GM21528 (cell line): ENCODE measurements around the gene PHF21B.
"Not testable (repeated sequence)": the region's sequence is repeated elsewhere in the genome, so short reads cannot be mapped to it uniquely, and the experiment has no call there.

Source experiments
- ATAC-seq: cut with Tn5 transposase; IDR thresholded peaks from one replicate; pipeline ENCODE4 v1.9.1; 2021; ENCODE audit warnings: mild to moderate bottlenecking, moderate library complexity; ENCODE audit not compliant: unreplicated experiment, low FRiP score

Gene PHF21B

DNA sequence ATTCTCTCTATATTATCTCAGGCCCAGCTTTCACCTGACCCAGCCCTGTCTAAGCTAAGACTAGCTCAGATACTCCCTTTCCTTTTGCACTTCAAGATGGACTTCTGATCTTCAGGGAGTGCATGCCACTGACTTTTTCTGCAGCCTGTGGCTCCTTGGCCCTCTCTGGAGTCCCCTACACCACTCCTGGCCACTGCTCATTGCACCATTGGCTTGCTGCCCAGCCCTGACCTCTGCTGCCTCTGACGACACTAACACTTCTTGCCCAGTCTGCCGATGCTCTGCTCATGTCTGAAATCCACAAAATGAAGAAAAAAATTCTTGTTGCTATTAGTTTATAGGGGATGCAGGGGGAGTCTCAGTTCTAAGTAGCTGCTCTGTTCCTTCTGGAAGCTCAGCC lies 106.6 kb downstream of the PHF21B start:
- not testable (repeated sequence) for ATAC-seq

DNA sequence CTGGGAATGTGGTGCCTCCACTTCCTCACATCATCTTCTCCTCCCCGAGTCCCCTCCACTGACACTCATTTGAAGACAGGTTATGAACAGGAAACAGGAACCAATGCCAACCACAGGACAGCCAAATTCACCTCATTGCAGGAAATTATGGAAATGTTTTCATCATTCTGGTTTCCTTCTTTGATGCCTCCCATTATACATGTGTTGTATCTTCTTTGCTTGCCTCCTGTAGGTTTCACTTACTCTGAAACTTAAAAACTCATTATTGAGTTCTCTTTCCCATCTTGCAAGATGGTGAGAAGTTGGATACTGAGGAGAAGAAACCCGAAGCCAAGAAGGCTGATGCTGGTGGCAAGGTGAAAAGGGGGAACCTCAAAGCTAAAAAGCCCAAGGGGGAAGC lies 108.5 kb downstream of the PHF21B start:
- ATAC-seq: no peak

DNA sequence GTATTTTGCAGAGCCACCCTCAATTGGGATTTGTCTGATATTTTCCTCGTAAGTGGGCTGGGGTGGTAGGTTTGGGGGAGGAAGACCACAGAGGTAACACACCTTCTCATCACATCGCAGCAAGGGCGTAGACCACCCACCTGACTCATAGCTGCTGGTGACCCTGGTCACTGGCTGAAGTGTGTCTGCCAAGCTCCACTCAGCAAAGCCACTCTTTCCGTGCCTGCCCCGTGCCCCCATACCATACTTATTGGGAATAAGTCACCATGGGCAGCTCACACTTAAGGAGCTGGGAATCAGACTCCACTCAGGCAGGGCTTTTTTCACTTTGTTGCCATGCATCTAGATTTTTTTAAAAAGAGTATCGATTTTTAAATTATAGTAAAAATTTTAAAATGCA lies 111.6 kb downstream of the PHF21B start:
- no peak for ATAC-seq

DNA sequence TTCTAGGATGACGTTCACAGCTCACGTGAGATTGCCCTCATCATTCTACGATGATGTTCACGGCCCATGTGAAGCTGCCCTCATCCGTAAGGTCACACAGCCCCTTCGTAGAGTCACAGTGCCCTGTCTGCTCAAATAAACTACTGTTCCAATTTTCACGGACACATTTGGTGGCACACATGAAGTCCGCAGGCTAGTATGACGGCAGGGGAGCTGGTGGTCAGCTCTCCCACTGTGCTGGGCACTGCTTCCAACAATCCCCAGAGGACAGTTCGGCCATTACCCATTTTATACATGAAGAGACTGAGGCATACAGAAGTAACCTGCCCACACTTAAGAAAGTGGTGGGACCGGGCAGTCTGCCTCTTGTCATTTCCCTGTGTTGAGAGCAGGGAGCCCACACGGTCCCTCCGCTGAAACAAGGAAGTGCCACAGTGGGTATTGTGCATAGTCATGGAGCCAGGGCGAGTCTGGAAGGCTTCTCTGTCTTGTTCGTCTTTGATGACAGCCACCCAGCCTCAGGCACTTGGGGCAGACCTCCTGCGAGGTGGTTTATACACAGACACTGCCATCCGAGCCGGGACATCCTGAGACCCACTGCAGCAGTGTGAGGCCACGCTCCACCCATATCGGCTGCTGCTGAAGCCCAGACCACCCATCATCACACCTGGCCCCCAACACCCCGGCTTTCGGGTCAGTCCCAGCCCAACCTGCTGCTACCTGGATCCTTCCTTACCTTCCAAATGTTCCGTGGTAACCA lies 114.3 kb downstream of the PHF21B start:
- ATAC-seq: no peak

DNA sequence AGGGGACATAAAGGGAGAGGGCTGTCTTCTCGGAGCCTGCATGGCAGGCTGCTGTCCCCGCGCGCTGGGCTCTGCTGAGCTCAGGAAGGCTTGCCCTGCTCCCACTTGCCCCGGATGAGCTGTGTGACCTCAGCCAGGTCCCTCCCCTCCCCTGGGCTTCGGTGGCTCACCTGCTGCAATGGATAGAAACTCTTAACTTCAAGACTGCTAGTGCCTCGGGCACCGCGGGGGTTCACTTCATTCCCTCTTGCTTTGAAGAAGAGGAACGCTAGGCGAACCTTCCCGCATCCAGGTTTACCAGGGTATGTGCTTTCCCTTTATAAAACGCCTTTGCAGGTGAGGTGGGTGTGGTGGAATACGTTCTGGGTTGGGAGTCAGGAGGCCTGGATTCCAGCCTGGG lies 115.0 kb downstream of the PHF21B start:
- ATAC-seq: no peak

DNA sequence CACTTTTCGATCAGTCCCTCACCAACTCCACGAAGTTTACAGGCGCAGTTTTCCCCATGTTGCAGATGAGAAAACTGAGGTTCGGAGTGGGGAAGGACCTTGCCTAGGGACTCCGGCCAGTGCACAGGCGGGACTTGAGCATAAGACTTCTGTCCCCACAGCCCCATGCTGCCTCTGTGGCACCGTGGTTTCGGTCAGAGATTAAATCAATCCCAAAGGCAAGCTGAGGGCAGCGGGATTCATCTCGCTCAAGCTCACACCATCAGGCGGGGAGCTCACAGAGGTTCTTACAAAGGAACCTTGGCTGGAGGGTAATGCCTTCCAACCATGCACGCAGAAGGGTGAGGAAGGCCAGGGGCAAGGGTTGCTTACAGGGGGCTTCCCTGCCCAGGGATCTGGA lies 115.5 kb downstream of the PHF21B start:
- ATAC-seq: no peak

DNA sequence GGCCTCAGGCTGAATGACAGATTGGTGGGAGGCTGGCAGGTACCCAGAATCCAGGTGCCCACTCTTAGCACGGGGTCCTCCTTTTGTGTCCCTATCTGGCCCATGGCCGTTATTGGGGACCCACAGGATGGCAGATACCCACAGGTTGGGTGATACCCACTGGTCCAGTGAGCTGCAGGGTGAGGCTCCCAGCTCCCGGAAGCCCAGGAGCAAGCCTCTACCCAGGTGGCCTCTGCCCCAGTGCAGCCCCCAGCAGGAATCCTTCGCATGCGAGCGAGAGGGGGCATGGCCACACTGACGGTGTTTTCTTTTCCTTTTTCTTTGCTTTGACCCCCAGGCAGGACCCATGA lies 116.1 kb downstream of the PHF21B start:
- ATAC-seq: no peak

DNA sequence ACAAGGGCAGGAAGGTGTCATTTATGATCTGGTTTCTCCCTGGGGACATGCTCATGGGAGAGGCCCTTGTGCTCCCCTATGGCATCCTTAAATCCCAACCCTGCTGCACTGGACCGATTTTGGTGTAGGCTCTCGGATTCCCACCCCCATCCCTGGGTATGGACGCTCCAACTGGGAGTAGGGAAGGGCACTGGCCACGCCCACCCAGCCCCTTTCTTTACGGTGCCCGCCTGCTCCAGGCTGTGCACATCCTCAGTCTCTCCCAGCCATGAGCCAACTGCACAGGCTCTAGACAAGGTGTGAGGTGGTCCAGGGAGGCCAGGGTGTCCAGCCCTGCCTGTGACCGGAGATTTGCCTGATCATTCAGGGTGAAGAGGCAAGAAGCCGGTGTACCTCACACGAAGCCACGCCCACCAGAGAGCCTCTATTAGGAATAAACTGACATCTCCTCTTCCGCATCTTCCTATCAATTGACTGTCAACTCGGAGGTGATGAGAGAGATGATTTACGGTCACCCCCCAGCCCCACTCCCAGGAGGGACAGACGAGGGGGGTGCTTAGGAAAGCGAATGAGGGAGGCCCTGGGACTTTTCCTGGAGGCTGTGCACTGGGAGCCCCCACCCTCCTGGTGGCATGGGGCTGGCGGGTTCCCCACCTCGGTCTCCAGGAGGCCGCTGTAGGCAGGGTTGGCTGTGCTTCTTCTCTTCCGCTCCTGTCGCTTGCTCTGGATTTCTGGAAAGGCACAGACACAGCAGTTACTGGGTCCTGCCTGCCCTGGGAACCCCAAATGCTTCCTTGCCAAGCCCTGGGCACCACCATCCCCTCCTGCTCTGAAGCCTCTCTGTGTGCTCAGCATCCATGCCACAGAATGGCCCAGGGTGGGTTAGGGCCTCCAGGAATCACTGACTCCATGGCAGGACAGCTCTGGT lies 116.7 kb downstream of the PHF21B start:
- ATAC-seq: no peak

DNA sequence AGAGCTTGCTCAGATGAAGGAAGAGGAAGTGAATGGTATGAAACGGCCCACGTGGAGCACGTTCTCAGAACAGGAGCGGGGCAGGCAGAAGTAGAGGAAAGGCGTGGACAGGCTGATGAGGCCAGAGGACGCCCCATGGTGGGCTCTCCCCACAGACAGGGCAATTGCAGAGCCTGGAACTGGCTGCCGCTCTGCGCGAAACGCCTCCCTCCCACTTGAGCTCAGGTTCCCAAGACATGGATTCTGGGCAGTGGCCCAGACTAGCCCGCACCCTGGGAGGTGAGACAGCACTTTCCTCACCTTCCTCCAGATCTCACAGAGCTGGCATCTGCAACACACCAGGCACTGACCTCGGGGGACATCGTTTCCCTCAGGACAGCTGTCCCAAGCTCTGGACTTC lies 117.6 kb downstream of the PHF21B start:
- ATAC-seq: no peak

DNA sequence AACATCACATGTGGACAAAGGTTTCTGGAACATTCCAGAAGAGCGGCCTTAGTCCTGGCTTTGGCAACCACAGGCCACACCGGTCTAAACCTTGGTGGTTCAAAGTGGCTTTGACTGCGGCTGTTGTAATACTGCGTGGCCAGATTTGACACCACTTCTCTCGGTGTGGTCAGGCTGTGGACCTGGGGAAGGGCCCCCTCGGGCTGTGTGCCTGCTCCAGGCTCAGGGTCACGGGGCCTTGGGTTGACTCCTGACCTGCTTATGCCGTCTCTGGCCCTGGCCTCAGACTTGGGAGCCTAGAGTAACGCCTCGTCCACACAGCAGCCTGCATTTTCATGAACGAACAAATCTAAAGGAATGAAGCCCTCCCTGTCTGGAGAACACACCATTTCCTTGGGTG lies 118.0 kb downstream of the PHF21B start:
- ATAC-seq: no peak

DNA sequence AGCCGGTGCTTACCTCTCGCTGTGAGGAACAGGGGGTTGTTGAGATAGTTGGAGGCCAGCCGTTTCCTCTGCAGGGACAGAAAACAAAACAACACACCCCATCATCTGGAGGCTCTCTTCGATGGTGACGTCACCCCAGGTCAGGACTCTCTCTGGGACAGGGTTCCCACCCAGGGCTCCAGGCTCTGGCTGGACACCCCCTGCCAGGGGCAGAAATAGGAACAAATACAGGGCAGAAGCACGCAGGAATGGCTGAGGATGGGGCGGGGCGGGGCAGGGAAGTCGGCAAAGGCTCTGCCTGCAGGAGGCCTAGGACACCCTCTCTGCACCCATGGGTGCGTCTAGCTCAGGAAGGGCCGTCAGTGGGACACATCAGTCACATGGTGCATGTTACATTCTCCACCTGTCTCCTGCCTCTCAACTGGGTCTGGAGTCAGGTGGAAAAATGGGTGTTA lies 118.5 kb downstream of the PHF21B start:
- ATAC-seq: no peak

DNA sequence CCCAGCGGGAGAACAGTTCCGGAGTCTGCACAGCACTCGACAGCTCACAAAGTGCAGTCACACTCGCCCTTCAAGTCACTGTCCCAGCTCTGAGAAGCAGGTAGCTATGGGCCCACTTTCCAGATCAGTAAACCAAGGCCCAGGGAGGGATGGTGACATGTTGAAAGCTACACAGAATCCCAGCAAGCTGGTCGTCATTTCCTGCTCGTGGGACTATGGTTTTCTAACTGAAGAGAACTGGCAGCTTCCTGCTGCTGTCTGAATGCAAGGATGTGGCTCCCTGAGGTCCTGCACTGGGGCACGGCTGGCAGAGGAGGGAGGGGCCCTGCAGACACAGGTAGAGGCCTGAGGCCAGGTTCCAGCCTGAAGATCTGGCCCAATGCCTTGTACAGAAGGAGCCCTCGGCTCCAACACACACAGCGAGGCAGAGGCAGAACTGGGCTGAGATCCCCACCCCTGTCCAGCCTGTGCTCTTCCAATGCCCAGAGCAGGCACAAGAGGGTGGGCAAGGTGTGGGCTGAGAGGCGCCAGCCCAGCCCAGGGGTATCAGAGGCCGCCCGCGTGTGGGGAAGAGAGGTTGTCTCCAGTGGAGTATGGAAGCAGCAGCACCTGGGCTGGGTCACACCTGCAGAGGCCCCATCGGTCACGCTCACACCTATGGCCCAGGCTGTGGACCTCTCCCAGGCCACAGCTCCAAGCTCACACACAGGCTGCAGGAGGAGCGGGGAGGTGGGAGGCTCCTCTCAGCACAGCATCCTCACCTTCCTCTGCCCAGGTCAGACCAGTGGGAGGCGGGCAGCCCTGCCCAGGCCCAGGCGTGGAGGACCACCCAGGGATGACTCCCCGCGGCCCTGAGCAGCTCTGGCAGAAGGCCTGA lies 119.2 kb downstream of the PHF21B start:
- ATAC-seq: no peak

DNA sequence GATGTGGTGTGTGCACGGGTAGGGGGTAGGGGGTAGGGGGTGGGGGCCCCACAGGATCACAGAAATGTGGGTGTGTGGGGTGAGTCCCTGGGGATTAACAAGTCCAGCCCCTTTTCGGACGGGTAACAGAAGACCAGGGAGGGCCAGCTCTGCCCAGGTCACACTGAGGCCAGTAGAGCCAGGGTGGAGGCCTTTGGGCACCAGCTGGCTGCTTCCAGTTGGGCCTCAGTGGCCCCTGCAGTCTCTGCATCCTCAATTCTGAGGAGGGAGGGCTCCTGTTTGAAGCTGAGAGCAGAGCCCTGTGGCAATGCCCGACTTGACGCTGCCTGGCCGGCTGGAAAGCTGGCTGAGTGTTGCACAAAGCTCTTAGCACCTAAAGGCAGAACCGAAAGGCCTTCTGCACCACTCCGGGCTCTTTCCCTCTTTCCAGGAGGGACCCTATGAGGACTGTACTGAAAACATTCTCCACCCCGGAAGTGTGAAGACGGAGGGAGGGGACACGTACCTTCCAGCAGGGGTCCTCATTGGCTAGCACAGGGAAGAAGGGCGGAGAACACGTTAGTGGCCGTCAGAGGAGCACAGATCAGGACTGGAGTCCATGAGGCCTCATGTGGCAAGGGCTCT lies 120.4 kb downstream of the PHF21B start:
- ATAC-seq: no peak

DNA sequence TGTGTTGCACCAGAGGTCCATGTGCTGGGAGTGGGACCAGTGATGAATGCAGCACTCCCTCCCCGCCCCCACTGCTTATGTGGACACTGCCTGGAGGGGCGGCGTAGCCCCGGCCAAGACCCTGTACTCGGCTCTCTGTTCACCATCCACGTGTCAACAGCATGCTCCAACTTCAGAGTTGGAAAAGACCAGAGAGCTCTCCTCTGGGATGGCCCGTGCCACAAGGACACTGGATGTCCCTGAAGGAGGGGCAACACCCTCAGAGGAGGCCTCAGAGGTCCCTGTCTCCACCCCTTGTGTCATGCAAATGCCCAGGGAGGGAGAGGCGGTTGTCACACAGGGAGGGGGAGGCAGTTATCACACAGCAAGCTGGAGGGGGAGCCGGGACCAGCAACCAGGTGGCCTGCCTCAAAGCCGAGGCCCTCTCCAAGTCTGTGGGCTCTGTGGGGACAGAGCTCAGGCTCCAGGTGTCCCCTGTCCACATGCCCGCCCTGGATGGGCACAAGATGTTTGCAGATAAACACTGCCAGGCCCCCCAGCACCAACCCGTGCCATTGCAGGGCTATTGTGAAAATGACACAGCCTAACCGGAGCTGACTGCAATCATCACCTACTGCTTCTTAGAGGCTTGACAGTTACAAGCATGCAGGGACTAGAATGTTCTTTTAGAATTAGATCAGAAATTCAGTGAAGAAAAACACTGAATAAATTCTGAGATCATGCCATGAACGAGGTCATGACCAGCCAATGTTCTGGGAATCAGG lies 121.1 kb downstream of the PHF21B start:
- ATAC-seq: no peak

DNA sequence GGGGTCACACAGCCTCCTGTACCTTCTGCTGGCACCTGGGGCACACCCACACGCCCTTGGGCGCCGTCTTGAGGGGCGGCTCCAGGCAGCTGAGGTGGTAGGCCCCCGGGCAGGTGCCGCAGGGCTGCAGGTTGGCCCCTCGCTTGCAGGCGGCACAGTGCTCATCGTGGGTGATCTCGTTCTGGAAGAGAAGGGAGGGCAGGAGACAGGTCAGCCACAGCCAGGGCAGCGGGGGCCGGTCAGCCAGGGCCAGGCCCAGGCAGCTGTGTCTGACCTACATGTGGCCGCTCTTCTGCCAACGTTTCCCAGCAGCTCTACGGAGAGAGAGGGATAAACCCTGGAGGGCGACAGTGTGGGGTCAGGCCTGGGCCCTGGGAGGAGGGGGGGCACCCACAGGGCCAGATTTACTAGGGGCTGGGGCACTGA lies 121.9 kb downstream of the PHF21B start:
- no peak for ATAC-seq

DNA sequence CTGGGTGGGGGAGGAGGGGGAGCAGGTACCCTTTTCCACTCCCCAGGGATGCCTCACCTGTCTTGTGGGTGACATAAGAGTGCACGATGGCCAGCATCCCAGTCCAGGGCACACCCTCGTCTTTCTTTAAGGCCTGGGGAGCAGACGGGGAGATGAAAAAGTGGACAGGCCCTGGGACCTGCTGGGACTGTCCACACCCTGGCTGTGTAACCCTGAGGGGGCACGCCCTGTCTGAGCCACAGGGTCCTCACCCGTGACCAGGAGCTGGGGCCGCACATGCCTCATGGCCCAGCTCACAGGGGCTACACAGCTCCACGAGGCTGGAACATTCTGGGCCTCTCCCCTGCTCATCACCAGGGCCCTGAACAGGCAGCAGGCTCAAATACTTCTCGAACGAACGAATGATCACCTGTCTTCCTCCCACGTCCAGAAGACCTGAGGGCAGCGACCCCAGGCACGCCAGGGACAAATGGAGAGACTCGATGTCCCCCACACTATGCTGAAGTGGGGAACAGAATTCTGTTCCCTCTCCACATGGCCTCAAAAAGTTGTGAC lies 123.9 kb downstream of the PHF21B start:
- ATAC-seq: no peak

DNA sequence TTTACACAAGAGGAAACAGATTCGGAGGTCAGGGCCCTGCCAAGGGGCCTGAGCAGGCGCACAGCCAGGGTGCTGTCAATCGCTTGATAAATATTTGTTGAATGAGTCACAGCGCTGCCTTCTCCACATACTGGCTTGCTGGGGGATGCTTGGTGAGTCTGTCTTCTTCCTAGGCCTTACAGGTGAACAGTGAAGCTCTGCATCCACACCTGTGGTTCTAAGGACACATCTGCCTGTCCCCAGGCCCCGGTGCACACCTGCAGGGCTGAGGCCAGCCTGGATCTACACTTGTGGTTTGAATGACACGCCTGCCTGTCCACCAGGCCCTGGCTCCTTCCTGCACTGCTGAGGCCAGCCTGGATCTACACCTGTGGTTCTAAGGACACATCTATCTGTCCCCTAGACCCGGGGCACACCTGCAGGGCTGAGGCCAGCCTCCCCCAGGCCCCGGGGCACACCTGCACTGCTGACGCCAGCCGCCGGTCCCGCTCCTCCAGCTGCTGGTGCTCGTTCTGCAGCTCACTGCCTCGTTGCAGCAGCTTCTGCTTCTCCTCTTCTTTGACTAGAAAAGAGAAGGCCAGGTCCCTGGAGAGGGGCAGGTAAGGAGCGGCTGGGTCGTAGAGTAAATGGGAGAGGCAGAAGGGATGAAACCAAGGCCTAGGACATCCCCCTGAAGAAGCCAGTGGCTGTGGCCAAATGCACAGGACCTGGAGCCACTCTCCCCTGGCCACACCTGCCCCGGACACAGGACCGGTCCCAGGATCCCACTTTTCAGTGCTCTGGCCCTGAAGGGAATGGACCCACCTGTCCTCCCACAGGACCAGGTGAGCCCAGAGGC lies 124.6 kb downstream of the PHF21B start:
- ATAC-seq: no peak

DNA sequence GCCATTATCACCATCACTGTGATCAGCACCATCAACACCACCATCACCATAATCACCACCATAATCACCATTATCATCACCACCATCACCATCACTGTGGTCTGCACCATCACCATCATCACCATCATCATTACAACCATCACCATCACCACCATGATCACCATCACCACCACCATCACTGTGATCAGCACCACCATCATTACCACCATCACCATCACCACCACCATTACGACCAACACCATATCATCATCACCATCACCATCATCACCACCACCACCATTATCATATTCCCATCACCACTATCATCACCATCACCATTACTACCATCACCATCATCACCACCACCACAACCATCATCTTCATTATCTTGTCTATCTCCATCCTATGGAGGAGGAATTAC lies 125.2 kb downstream of the PHF21B start:
- no peak for ATAC-seq
